Endothelial cell of hepatic sinusoid (primary cell): Measurements from ENCODE around the gene PPP1CB.
"Not testable (repeated sequence)": the region's sequence is repeated elsewhere in the genome, so short reads cannot be mapped to it uniquely, and the experiment has no call there.

Experiments used
- in situ Hi-C: cut with HindIII; loops from 2 replicates; pipeline ENCODE4 v1.10.0; 2017; ENCODE audit warnings: low sequenced_read_pairs

Gene PPP1CB

DNA sequence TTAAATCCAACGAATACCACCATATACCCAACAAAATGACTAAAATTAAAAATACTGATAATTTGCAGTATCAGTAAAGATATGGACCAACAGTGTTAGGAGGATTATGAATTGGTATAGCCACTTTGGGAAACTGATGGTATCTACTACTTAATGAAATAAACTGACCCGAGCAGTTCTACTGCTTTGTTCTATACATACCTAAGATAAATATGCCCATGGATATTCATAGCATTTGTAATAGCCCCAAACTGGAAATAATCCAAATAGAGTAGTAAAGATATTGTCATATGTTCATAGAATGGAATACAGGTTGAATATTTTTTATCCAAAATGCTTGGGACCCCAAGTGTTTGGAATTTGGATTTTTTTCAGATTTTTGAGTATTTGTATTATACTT lies 20.7 kb downstream of the PPP1CB start:
- in situ Hi-C loops = no loop called here

DNA sequence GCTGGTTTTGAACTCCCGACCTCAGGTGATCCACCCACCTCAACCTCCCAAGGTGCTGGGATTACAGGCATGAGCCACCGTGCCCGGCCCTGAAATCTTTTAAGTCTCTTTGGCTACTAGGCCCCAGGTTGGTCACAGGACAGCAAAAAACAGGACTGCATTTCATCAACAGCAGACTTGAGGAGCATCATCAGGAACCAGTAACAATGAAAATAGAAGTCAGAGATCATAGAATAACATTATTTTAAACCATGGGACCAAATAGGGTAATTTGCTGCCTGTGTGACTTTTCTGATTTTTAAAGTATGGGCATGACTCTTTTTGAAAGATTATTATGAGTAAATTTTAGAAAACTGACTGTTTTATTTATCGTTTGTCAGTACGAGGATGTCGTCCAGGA lies 24.8 kb downstream of the PPP1CB start:
- in situ Hi-C loops = no loop called here

DNA sequence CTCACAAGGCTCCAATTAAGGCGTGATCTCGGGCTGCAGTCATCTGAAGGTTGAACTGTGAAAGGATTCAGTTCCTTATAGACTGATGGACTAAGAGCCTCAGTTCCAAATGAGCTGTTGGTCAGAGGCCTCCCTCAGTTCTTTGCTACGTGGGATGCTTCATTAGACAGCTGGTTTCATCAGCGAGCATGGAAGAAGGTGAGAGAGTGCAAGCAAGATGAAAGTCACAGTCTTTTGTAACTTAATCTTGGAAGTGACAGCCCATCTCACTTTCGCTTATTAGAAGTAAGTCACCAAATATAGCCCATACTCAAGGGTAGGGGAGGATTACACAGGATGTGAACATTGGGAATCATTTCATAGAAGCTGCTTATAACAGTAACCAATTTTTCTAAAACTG lies 26.8 kb downstream of the PPP1CB start:
- in situ Hi-C loops = no loop called here

GRCh38 chr2:28779001-28779400 lies 27.4 kb downstream of the PPP1CB start:
- in situ Hi-C loops = no loop called here

- in situ Hi-C loops = no loop called here
Observed at GRCh38 chr2:28780496-28780895, 28.9 kb downstream of the PPP1CB start.

DNA sequence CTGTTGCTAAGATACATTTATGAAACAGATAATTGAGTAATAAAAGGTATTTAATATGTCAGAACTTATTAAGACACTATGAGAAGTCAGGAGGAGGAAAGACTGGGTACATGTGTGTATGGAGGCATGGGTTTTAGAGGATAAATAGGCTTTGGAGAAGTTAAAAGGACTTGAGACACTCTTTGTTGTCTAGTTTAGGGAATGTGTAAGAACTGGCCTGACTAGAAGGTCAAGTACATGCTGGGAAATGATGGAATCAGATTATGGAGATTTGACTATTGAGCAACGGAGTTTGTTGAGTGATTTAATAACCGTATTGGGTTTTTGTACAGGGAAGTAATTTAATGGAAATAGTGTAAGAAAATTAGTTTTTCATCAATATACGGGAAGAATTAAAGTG lies 30.8 kb downstream of the PPP1CB start:
- in situ Hi-C loops = no loop called here

DNA sequence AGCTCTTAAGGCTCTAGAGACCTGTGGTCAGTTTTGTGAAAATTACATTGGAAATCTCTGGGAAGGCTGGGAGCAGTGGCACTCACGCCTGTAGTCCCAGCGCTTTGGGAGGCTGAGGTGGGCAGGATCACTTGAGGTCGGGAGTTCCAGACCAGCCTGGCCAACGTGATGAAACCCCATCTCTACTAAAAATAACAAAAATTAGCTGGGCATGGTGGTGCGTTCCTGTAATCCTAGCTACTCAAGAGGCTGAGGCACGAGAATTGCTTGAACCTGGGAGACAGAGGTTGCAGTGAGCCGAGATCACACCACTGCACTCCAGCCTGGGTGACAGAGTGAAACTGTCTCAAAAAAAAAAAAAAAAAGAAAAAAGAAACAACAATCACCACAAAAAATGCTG lies 32.9 kb downstream of the PPP1CB start:
- in situ Hi-C loops = not testable (repeated sequence)

GRCh38 chr2:28796620-28797019 lies 45.0 kb downstream of the PPP1CB start:
- in situ Hi-C loops = no loop called here

DNA sequence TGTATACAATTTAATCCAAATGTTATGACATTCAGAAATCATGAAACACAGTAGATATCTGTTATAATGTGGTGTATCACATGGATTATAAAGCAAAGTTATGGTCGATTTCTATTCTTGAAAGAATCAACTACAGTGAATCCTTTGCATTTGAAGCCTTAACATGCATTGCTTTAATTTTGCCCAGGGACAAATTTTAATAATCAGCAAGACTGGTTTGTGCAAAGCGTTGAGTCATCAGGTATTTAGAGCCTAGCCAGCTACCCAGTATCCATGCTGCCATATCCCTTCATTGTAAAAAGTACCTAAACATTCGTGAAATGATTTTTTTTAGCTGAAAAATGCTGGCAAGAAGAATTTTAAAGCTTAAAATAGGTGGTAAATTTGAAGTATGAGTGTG lies 50.1 kb downstream of the PPP1CB start:
- in situ Hi-C loops = no loop called here

DNA sequence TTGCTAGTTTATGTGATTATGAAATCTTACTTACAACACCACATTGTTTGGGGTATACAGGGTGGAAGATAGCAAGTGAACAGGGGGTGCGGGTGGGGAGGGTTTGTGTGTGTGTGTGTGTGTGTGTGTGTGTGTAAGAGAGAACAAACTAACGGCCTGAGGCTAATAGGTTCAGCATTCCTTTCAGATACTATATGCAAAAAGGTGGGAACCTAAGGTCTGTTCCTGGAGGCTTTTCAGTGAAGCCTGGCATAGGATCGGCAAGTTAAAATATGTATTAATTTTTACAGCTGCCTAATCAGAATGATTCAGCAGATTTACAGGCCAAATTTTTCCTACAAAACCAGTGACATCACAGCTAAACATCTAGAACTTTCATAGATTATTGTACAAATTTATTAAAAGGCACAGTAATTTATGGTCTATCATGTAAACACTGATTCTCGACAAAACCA lies 51.4 kb downstream of the PPP1CB start:
- in situ Hi-C loops = no loop called here

DNA sequence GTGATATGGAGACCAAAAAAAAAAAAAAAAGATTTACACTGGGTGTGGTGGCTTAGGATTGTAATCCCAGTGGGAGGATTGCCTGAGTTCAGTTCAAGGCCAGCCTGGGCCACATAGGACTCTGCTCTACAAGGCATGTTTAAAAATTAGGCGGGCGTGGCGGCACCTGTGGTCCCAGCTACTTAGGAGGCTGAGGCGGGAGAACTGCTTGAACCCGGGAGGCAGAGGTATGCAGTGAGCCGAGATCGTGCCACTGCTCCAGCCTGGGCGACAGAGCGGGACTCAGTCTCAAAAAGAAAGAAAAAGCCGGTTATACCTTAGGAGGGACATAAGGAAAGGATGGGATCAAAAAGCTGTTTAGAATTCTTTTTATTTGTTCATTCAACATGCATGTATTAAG lies 58.3 kb downstream of the PPP1CB start:
- in situ Hi-C loops = no loop called here

DNA sequence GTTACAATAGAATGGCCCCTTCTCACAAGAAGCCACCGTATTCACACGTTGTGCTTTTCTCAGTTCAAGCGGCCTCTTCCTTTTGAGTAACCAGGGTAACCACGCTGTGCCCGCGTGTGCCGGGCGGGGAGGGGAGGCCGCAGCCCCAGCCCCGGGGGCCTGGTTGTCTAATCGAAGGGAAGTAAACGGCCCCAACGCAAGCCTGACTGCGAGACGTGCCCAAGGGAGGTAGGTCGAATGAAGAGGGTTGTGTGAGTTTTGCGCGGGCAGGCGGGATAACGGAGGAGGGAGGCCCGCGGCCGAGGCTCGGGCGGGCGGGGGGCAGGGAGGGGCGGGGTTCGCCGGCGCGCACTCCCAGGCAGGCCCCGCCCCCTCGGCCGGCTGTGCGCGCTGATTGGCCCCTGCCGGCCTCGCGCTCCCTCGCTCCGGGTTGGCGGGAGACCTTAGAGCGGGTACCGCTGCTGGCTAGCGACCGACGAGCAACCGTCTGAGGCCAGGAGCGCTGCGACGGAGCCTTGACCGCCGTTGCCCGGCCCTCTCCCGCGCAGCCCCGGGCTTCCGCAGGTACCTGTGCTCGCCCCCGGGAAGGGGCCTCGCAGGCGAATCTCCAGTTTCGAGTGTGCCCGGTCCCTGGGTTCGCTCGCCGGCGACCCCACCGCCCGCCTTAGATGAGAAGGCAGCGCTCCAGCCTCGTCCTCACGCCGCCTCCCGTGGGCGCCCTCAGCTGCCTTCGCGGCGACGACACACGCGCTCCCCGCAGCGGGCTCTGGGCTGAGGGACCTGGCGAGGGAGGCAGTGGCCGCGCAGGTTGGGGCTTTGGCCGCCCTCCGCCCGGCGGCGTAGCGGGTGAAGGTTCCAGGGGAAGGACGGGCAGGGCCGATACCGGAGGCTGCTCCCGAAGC lies 59.0 kb downstream of the PPP1CB start, which contains the start of gene SPDYA:
Gene SPDYA (plus strand): TSS at position 451 of the 902 bp plus-strand sequence. CDS start 5,181 bp downstream, outside the sequence.
- in situ Hi-C loops = no loop called here

DNA sequence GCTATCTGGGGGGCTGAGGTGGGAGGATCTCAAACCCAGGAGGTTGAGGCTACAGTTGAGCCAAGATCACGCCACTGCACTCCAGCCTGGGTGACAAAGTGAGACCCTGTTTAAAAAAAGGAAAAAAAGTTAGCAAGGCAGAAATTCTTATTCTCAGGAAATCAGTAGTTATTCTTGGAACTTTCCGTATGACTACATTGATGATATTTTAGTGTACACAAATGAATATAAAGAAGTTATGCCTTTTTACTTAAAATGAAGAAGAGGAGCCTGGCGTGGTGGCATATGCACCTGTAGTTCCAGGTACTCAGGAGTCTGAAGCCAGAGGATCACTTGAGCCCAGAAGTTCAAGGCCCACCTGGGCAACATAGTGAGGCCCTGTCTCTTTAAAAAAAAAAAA lies 66.4 kb downstream of the PPP1CB start:
- in situ Hi-C loops = loop anchor here (5.0 kb wide), 1 partner anchor 39 kb away; no protein-coding TSS in a partner anchor

DNA sequence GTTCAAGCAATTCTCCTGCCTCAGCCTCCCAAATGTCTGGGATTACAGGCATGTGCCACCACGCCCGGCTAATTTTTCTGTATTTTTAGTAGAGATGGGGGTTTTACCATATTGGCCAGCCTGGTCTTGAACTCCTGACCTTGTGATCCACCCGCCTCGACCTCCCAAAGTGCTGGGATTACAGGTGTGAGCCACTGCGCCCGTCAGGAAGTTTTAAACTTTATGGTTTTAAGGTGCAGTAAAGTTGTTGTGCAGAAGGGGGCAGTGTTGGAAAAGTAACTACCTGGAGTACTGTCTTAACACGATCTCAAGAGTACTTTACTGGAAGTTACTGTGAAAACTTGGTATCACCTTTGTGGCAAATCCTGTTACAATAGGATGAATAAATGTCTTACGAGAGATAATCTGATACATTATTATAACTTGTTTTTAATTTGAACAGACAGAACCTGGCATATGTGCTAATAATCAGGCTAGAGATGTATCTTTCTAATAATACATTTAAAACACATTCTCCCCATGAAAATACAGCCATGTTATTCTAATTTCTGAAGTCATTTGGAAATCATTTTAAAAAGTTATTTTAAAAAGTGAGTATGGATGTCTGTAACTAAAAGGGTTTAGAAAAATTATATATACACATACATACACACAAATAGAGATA lies 69.8 kb downstream of the PPP1CB start:
- in situ Hi-C loops = no loop called here

DNA sequence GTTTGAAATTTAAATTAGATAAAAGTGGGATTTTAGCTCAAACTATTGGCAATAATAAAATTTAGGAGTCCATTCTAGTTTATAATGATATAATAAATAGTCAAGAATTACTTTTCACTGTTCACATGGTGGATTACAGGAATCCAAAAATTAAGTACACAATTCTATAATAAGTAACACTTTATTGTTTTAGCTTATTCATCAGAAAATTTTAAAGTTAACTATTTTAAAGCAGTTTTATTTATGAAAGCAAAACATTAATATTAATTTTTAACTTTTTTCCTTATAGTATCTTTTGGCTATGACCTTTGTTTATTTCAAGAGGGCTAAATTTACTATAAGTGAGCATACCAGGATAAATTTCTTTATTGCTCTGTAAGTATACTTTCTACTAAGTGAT lies 70.4 kb downstream of the PPP1CB start:
- in situ Hi-C loops = no loop called here

GRCh38 chr2:28824207-28824606 lies 72.6 kb downstream of the PPP1CB start:
- in situ Hi-C loops = no loop called here

DNA sequence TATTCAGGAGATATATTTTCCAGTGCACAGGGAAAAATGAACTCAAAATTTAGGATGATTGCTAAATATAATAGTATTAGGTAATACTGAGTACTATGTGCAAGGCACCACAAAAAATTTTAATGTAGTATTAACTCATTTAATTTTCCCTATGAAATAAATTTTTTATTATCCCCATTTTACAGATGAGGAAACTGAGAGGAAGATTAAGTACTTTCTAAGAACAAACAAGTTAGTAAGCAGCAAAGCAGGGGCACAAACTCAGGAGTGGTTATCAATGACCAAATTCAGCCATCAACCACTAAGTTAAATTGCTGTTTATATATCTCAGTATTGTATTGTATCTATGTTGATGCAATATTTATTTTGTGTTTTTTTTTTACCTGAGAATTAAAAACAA lies 73.2 kb downstream of the PPP1CB start:
- in situ Hi-C loops = no loop called here

GRCh38 chr2:28828382-28828781 lies 76.8 kb downstream of the PPP1CB start:
- in situ Hi-C loops = no loop called here

- in situ Hi-C loops = no loop called here
Observed at GRCh38 chr2:28833740-28834470, 82.3 kb downstream of the PPP1CB start.

DNA sequence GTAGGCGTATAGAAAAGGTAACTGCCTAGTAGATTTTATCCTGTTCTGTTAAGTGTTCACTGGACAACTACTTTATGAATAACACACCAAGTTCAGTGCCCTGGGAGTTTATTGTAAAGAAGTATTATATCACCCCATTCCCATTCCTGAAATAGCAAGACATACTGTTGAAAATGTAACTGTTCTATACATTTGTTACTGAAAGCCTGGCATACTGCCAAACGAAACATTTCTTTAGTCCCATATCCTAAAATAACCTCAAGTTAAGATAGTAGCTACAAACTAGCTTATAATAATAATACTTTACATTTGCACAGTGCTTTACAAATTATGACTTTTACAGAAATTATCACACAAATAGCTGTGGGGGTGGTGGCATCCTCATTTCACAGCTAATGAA lies 84.2 kb downstream of the PPP1CB start:
- in situ Hi-C loops = no loop called here

DNA sequence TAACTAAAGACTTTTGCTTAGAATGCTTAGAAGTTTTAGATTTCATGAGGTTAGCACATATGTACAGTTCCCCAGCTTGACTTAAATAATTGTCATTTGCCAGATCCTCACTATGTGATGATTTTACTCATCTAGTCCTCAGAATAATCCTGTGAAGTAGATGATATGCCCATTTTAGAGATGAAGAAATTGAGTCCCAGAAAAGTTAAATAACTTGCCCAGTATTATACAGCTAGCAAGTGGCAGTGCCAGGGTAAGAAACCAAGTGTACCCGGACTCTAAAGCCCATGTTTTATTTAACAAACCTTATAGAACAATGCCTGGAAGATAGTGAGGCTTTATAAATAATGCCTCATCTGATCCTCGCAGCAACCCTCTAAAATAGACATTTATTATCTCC lies 87.3 kb downstream of the PPP1CB start:
- in situ Hi-C loops = no loop called here
